Testis (tissue), 2 donors: ENCODE results near the gene TRIM77.
"Not testable (repeated sequence)": the region's sequence is repeated elsewhere in the genome, so short reads cannot be mapped to it uniquely, and the experiment has no call there.

Experiments
- CTCF ChIP-seq, 3 experiments: fragments of 450-650 bp in 2 of 3; fragments of 200-600 bp in 1 of 3; sonication (generic) in 1 of 3; IDR thresholded peaks; one replicate each; pipeline ENCODE4 v1.5.1; 2016 to 2019; ENCODE audit warnings: antibody characterized with exemption in 3 of 3, mild to moderate bottlenecking in 2 of 3, moderate library complexity in 1 of 3
- POLR2A ChIP-seq: fragments of 450-650 bp; IDR thresholded peaks from one replicate; pipeline ENCODE4 v1.6.1; 2017; ENCODE audit warnings: antibody characterized with exemption, mild to moderate bottlenecking, moderate library complexity

- TF ChIP-seq CTCF (IDR thresholded peaks at IDR 0.05); POLR2A: not testable (repeated sequence)
Observed at GRCh38 chr11:89750822-89751221, 40.7 kb downstream of the TRIM77 start.
